HG02884 (cell line): ENCODE measurements around the gene PBX1.

Experiments
- ATAC-seq: cut with Tn5 transposase; IDR thresholded peaks from one replicate; pipeline ENCODE4 v1.9.1; 2021; ENCODE audit warnings: mild to moderate bottlenecking, moderate library complexity; ENCODE audit not compliant: unreplicated experiment

The PBX1 gene

GRCh38 chr1:164801246-164801731 is 242.3 kb downstream of the PBX1 start:
- no peak for ATAC-seq

- ATAC-seq: no peak
Measured at GRCh38 chr1:164801791-164802502, 243.0 kb downstream of the PBX1 start.

GRCh38 chr1:164802529-164803282 is 243.7 kb downstream of the PBX1 start:
- ATAC-seq: no peak

GRCh38 chr1:164803366-164803765 is 244.4 kb downstream of the PBX1 start:
- peak; percentile 84 for ATAC-seq

GRCh38 chr1:164804366-164804765 is 245.4 kb downstream of the PBX1 start:
- ATAC-seq: no peak

- no peak for ATAC-seq
Measured at GRCh38 chr1:164805399-164805798, 246.4 kb downstream of the PBX1 start.

- ATAC-seq: no peak
Measured at GRCh38 chr1:164806531-164806930, 247.5 kb downstream of the PBX1 start.

GRCh38 chr1:164813776-164814175 is 254.8 kb downstream of the PBX1 start:
- no peak for ATAC-seq

- no peak for ATAC-seq
Measured at GRCh38 chr1:164821648-164822047, 262.7 kb downstream of the PBX1 start.

GRCh38 chr1:164823486-164824279 is 264.7 kb downstream of the PBX1 start:
- ATAC-seq: no peak

GRCh38 chr1:164824542-164824941 is 265.6 kb downstream of the PBX1 start:
- ATAC-seq: no peak

GRCh38 chr1:164830628-164831027 is 271.6 kb downstream of the PBX1 start:
- ATAC-seq: no peak

- ATAC-seq: no peak
Measured at GRCh38 chr1:164834641-164835040, 275.7 kb downstream of the PBX1 start.

GRCh38 chr1:164836614-164837018 is 277.6 kb downstream of the PBX1 start:
- no peak for ATAC-seq

- ATAC-seq: no peak
Measured at GRCh38 chr1:164838786-164839185, 279.8 kb downstream of the PBX1 start.

- ATAC-seq: no peak
Measured at GRCh38 chr1:164840936-164841335, 282.0 kb downstream of the PBX1 start.

GRCh38 chr1:164841702-164842465 is 282.9 kb downstream of the PBX1 start:
- no peak for ATAC-seq

GRCh38 chr1:164842870-164843269 is 283.9 kb downstream of the PBX1 start:
- ATAC-seq: no peak

- ATAC-seq: no peak
Measured at GRCh38 chr1:164843743-164844500, 284.9 kb downstream of the PBX1 start.
